Hematopoietic multipotent progenitor cell (in vitro differentiated cells): ENCODE measurements around the gene ENTPD1. TPM values are rescaled to one million over a fixed set of nuclear protein-coding genes. Genes with fewer than 3 reads are reported as not detected.
"Not testable (repeated sequence)": the region's sequence is repeated elsewhere in the genome, so short reads cannot be mapped to it uniquely, and the experiment has no call there.

ENCODE experiments used
- DNase-seq, 3 donors: peaks; one replicate each; pipeline ENCODE4 v3.0.0-alpha.2; 2011 to 2015; ENCODE audit warnings: low read depth in 2 of 3, low spot score in 2 of 3
- total RNA-seq: library from RNA; depleted of rRNA; stranded (reverse); fragments of >200 nt; gene quantifications from one replicate; pipeline ENCODE4 v1.2.3, GENCODE V29; 2012

The ENTPD1 gene
- total RNA-seq, 1 donor, result 0.27 TPM

DNA sequence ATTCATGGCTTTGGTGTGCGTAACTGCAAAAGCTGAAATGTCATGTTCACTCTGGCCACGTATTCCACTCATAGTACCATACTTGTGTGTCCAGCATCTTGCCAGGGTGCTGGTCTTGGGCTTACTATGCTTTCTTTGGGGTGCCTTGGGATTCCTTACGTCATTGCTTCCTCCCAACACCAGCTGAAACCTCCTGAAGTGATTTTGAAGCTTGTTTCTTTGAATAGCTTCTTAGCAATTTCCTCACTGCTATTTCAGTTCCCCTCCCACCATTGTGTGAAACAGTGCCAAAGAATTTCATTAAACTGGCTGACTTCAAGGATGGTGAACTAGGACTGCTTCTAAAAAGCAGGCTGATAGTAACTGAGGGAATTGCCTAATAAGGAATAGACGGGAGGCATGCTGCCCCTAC lies 36.9 kb downstream of the ENTPD1 start:
- no peak for DNase-seq

DNA sequence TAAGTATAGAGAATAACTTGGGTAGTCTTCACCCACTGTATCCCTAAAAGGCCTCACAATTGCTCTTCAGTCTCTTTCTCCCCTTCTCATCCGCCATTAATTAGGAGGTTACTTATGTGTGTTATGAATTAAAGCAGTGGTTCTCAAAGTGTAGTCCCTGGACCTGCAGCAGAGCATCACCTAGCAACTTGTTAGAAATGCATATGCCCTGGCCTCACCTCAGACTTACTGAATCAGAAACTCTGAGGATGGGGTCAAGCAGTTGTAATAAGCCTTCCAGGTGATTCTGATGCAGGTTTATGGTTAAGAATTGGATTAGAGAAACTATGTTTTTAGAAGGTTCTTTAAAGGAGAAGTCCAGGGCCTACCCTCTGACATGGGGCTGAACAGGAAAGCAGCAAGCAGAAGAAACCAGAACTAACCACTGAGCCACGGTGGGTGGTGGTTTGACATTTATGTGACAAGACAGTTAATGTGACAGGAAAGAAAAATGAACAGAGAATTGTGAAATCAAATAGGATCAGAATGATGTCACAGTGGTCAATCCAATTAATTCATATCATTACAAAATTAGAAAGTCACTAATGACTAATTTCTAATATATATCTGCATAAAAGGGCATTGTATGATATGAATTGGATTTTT lies 37.6 kb downstream of the ENTPD1 start:
- DNase-seq, result peak in 1 of 3 donors; percentile 35

DNA sequence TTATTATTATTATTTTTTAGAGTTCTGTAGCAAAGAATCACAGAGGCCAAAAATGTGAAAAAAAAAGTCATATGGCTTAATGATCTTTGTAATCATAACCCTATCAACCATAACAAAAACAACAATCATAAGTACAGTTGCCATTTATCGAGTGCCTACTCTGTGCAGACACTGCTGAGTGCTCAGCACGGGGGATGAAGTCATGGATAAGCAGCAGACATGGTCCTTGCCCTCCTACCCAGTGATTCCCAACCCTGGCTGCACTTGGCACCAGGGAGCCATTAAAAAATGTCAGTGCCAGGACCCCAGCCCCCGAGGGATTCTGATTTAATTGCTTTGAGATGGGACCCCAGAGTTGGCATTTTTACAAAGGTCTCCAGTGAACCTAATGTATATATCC lies 38.2 kb downstream of the ENTPD1 start:
- no peak for DNase-seq

DNA sequence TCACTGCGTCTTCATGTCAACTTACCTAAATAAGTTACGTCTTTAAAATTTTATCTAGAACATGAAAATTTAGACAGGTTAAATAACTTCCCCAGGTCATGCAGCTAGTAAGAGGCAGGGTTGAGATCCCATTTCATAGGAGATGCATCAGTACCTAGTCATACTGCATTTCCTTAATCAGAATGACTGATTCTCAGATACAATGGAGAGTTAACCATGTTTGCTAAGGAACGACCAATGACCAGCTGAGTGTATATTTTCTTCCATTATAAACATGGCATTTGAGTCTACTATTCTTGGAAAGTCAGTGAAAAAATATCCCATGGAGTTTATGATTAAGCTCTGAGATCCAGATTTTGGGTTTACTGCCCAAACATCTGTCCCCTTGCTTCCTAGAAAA lies 39.6 kb downstream of the ENTPD1 start:
- no peak for DNase-seq

DNA sequence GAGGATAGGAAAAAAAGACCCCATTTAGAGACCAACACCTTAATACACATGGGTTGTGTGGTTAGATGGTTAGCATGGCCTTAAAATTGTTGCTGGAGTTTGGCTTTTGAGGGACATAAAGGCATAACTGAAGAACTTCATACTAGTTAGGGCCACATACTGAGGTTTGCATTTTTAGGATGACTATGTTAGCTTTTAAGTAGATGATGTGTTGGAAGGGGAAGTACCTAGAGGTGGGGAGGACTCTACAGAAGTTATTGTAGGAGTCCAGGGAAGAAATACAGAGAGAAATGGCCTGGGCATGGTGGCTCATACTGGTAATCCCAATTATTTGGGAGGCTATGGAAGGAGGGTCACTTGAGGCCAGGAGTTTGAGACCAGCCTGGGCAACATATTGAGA lies 40.5 kb downstream of the ENTPD1 start:
- DNase-seq, result no peak

DNA sequence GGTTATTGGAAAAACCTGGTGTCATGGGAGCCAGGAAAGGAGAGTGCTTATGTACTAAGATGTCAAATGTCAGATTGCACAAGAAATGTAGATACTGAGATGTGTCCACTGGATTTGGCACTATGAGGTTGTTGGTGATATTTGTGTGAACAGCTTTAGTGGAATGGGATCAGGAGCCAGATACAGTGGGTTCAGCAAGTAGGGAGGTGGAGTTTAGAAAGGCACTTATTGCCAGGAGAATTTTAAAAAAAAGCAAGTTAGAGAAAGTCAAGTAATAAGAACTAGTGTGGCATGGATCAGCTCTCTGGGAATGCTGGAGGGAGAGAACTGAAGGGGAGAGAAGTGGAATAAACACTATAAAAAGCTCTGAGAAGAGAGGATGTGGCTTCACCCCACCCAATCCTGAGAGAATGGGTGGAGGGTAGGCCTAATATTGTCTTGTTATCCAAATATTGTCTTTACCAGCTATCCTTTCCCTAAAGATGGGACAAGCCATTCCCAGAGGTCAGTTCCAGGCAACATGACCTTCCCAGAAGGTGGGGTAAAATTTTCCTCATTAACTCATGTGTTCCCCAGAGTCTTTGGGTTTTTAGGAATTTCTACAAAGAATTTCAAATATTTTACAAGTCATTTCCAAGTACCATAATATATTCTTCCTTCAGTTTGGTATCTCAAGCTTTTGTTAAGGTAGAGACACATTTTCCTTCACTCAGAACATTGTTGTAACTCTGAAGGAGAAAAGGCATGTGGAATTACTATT lies 42.3 kb downstream of the ENTPD1 start:
- no peak for DNase-seq

DNA sequence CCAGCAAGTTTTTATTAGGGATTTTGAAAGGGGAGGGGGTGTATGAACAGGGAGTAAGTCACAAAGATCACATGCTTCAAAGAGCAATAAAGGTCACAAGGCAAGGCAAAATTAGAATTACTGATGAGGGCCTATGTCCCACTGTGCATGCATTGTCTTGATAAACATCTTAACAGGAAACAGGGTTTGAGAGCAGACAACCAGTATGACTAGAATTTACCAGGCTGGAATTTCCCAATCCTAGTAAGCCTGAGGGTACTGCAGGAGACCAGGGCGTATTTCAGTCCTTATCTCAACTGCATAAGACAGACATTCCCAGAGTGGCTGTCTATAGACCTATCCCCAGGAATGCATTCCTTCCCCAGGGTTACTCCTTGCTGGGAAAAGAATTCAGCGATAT lies 44.3 kb downstream of the ENTPD1 start:
- DNase-seq, result not testable (repeated sequence)

DNA sequence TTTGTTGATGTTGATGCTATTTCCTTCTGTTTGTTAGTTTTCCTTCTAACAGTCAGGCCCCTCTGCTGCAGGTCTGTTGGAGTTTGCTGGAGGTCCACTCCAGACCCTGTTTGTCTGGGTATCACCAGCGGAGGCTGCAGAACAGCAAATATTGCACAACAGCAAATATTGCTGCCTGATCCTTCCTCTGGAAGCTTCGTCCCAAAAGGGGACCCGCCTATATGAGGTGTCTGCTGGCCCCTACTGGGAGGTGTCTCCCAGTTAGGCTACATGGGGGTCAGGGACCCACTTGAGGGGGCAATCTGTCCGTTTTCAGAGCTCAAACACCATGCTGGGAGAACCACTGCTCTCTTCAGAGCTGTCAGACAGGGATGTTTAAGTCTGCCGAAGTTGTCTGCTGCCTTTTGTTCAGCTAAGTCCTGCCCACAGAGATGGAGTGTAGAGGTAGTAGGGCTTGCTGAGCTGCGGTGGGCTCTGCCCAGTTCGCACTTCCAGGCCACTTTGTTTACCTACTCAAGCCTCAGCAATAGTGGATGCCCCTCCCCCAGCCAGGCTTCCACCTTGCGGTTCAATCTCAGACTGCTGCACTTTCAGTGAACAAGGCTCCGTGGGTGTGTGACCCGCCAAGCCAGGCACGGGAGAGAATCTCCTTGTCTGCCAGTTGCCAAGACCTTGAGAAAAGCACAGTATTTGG lies 50.9 kb downstream of the ENTPD1 start:
- not testable (repeated sequence) for DNase-seq

DNA sequence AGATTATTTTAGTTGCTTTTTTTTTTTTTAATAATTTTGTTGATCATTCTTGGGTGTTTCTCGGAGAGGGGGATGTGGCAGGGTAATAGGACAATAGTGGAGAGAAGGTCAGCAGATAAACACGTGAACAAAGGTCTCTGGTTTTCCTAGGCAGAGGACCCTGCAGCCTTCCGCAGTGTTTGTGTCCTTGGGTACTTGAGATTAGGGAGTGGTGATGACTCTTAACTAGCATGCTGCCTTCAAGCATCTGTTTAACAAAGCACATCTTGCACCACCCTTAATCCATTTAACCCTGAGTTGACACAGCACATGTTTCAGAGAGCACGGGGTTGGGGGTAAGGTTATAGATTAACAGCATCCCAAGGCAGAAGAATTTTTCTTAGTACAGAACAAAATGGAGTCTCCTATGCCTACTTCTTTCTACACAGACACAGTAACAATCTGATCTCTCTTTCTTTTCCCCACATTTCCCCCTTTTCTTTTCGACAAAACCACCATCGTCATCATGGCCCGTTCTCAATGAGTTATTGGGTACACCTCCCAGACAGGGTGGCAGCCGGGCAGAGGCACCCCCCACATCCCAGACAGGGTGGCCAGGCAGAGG lies 52.8 kb downstream of the ENTPD1 start:
- DNase-seq, result not testable (repeated sequence)

DNA sequence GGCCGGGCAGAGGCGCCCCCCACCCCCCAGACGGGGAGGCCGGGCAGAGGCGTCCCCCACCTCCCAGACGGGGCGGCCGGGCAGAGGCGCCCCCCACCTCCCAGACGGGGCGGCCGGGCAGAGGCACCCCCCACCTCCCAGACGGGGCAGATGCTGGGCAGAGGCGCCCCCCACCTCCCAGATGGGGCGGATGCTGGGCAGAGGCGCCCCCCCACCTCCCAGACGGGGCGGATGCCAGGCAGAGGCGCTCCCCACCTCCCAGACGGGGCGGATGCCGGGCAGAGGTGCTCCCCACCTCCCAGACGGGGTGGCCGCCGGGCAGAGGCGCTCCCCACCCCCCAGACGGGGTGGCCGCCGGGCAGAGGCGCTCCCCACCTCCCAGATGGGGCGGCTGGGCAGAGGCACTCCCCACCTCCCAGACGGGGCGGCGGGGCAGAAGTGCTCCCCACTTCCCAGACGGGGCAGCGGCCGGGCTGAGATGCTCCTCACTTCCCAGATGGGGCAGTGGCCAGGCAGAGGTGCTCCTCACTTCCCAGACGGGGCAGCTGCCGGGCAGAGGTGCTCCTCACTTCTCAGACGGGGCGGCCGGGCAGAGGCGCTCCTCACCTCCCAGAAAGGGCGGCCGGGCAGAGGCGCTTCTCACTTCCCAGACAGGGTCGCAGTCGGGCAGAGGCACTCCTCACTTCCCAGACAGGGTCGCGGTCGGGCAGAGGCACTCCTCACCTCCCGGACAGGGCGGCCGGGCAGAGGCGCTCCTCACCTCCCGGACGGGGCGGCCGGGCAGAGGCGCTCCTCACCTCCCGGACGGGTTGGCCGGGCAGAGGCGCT lies 53.6 kb downstream of the ENTPD1 start:
- no peak for DNase-seq

DNA sequence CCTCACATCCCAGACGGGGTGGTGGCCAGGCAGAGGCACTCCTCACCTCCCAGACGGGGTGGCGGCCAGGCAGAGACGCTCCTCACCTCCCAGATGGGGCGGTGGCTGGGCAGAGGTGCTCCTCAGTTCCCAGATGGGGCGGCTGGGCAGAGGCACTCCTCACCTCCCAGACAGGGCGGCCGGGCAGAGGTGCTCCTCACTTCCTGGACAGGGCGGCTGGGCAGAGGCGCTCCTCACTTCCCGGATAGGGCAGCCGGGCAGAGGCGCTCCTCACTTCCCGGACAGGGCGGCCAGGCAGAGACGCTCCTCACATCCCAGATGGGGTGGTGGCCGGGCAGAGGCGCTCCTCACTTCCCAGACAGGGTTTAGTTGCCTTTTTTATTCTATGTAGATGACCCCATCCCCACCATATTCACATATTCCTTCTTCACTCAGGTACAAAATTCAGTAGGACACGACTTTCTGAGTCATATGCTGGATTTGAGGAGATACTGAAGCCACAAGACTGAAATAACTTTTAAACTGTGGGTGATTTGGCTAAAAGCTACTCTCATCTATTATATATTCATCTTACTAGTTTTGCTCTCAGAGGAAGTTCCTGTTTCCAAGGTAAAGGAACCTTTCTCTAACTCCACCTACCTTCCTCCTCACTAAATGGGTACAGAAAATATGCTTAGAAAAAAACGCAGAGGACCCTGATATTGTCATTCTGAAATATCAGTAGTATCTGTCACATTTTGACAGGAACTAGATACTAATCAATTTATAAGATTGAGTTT lies 54.4 kb downstream of the ENTPD1 start:
- DNase-seq, result no peak

DNA sequence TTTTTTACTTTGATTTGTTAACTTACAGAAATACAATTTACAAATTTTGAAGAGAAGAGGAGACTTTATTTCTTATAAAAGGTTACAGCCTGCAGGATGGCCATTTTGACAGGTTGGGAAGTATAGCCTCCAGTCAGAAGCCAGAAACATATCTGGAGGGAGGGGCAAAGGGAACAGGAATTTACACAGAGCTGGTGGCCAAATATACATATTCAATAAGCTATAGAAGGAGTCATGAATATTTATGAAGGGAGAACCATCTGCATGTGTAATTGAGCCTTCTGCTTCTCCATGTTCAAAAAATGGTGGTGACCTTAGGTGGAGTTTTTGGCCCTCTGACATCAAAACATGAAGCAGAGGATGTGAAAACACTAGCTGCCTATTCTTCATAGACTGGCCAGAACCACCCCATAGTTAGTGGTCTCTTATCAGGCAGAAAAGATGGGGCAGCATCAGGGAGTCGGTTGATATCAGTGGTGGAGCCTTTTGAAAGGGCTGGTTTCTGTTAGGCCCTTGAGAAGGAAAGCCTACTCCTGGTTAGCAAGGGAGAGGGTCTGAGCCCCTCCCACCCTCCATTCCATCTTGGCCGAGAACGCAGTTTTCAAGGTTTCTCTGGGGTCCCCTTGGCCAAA lies 57.2 kb downstream of the ENTPD1 start:
- DNase-seq, result no peak

DNA sequence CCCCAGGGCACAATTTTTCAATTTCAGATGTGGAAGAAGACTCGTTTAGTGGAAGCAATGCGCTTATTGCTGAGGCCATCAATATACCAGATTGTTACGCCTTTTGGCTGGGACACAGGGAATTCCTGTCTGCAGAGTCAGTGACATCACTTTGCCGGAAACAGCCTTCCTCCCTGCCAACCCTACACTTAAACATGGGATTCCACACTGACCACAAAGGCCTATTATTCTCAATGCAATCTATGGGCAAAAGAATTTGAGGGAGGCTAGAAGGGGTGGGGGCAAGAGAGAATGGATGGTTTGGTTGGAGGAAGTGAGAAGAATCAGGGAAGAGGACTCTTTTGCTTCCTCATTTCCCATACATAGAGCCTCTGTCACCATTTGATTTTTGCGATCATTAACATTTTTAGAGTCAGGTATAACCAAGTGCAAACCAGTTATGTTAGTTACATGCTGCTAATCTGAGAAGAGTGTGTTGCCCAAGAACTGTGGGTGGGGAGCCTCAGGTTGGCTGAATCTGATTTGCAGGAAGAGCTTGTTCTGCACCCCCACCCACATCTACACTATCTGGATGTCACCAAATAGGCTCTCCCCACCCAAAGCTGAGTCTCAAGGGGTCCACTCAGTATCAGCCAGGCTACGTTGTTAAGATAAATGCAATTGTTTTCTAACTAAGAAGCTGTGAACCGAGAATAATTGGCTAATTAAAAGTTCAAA lies 58.2 kb downstream of the ENTPD1 start:
- no peak for DNase-seq

DNA sequence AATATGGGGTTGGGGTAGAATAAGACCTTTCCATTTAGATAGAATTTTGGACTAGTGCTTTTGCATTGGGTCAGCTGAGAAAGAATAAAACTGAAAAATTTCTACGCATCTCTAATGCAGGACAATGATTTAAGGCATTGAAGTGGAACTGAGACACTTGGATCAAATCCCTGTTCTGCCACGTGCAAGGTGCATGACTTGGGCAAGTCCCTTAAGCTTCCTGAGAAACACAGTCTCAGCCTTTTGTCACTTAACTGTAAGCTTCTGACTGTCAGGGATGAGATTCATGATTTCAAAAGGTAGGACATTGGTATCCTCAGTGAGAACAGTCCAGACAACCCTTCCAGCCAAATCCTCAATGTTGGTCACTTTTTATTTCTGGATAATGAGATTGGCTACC lies 59.2 kb downstream of the ENTPD1 start:
- no peak for DNase-seq

DNA sequence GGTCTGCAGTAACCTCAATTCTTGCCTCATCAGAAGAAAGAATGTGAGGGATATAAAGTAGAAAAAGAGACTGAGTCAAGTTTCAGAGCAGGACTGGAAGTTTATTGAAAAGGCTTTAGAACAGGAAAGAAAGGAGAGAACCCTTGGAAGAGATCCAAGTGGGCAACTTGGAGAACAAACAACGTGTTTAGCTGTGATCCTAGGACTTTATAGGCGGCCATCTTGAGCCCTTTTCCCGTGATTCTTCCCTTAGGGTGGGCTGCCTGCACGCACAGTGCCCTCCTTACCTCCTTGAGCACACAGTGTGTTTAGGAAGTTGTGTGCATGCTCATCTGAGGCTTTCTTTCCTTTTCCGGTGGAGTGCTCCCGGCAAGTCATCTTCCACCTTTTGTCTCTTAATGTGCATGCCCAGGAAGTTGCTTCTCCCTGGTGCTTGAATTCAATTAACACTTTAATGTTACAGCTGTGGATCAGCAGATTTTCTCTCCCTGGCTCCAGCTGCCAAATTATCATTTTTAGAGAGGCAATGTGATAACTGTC lies 59.8 kb downstream of the ENTPD1 start:
- DNase-seq, result no peak

DNA sequence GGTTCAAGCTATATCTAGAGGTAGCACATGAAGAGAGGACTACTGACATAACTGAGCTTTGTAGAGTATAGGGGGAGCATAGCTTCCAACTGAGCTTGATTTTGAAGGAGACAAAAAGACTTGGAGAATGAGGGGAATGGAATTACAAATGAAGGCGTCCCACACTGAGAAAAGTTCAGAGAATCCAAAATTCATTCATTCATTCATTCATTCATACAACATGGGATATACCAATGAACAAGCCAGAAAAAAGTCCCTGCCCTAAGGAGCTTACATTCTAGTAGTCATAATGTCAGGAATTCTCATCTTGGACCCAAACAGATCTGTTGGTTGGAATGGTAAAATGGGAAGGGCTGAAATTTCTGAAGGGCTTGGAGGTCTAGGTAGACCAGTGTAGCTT lies 62.0 kb downstream of the ENTPD1 start:
- no peak for DNase-seq

DNA sequence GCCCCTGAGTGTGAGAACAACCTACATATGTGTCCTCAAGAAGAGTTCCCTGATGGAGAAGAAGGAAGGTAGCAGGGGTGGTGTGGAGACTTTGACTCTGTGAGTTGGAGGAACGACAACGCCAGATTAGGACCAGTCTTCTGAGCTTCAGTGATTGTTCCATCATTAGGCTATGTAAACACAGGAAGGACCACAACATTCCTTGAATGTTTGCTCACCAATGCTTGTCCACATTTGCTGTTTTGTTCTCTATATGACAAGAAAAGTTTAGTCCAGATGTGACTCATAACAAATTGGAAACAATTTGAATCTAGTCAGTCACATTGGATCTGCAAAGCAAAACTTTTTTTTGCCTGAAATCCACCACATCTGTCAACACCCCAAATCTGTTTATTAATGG lies 62.7 kb downstream of the ENTPD1 start:
- DNase-seq, result no peak

DNA sequence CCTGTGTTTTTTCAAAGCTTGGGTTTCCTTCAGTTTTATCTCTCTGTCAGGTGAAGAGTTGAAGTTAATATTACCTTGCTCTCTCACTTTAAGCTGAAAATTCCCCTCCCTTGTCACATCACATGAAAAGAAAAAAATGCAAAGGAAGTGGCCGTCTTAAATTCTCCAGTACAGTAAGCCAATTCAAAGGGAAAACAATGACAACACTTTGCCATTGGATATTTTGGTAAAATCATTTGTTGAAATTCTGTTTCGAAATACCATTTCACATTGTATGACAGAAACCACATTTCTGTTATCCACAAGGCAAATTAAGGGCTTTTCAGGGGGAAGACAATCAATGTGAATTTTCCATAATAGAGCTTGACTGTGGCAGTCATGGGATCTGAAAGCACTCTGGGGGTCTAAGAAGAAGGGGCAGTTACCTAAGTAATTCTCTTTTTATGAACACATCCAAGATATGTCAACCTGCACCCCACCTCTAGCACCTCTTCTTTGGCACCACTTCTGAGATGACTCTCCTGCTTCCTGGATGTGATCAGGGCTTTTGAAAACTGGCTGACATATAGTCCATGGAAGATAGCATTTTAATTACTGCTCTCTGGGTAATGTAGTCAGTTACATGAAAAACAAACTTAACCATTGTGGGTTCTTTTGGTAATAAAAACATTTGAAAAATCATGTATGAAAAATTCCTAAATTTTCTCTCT lies 63.8 kb downstream of the ENTPD1 start:
- DNase-seq, result no peak
